ENCODE measurements around the gene ITGB3.

DNA sequence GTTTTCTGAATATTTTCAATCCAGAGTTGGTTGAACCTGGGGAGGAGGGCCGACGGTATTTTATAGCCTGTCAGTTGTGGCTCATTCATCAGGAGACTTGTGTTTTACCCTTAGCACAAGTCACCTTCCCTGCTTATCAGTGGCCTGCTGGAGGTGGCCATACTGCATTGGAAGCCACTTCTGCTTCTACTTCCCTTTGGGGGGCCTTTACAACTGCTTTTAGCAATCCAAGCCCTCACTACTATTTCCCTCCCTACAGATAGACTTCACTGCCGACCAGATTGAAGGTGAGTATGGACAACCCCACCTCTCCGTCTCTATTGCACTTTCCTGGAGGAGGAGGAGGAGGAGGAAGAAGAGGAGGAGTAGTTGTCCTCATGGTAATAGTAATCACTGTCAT lies 40.1 kb upstream of the ITGB3 start:
- TF ChIP-seq, protein P1, sequence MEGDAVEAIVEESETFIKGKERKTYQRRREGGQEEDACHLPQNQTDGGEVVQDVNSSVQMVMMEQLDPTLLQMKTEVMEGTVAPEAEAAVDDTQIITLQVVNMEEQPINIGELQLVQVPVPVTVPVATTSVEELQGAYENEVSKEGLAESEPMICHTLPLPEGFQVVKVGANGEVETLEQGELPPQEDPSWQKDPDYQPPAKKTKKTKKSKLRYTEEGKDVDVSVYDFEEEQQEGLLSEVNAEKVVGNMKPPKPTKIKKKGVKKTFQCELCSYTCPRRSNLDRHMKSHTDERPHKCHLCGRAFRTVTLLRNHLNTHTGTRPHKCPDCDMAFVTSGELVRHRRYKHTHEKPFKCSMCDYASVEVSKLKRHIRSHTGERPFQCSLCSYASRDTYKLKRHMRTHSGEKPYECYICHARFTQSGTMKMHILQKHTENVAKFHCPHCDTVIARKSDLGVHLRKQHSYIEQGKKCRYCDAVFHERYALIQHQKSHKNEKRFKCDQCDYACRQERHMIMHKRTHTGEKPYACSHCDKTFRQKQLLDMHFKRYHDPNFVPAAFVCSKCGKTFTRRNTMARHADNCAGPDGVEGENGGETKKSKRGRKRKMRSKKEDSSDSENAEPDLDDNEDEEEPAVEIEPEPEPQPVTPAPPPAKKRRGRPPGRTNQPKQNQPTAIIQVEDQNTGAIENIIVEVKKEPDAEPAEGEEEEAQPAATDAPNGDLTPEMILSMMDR (IDR thresholded peaks at IDR 0.05; ENCODE audit: control extremely low read depth in 1 of 3, insufficient read depth in 1 of 3, low read depth in 1 of 3, low read length in 3 of 3) = no peak
- TF ChIP-seq EZH2 (IDR thresholded peaks at IDR 0.05; ENCODE audit: low read depth, low read length, severe bottlenecking) = no peak
- no peak for TF ChIP-seq POLR2A (IDR thresholded peaks at IDR 0.05; ENCODE audit: control extremely low read depth in 1 of 2, low read depth in 2 of 2, low read length in 2 of 2)
- TF ChIP-seq NRF1 (IDR thresholded peaks at IDR 0.05; ENCODE audit: low read depth, low read length) = no peak
- no peak for TF ChIP-seq SRF (IDR thresholded peaks at IDR 0.05; ENCODE audit: low read depth, low read length)
